HCT116 (cell line): ENCODE measurements around the gene MBLAC1. TPM values are rescaled to one million over a fixed set of nuclear protein-coding genes. Genes with fewer than 3 reads are reported as not detected.

Experiments
- ATAC-seq: fragments of 200-7000 bp; cut with Tn5 transposase; 2 replicates; pipeline ENCODE4 v1.9.1; 2020; ENCODE audit warnings: mild to moderate bottlenecking, moderate library complexity
- Bru-seq: library from RNA; stranded (reverse); fragments of 400-500 nt; gene quantifications from one replicate; lab custom pipeline; 2021; lab: Mats Ljungman, UMichigan
- BruChase-seq, 2 experiments: library from RNA; stranded (reverse); fragments of 400-500 nt; gene quantifications; one replicate each; lab custom pipeline; 2021; lab: Mats Ljungman, UMichigan
- BruUV-seq: library from RNA; stranded (reverse); fragments of 400-500 nt; replicated peaks from 2 replicates; lab custom pipeline; 2021; lab: Mats Ljungman, UMichigan
- CTCF ChIA-PET: fragments of 300-600 bp; sonication (Branson Sonifier 250); formaldehyde crosslinking; loops from one replicate; lab custom pipeline; 2021; ENCODE audit warnings: antibody characterized with exemption; lab: Charles Lee
- POLR2A ChIA-PET: fragments of 300-600, 350-600 bp; sonication (Branson Sonifier 250); formaldehyde crosslinking; loops from one replicate; lab custom pipeline; 2021; ENCODE audit warnings: antibody characterized with exemption; lab: Charles Lee
- RAD21 ChIA-PET, 2 experiments: fragments of 300-600 bp; sonication (Branson Sonifier 250); formaldehyde crosslinking; loops; one replicate each; lab custom pipeline; 2023; ENCODE audit warnings: low total read pairs in 2 of 2; ENCODE audit not compliant: uncharacterized antibody in 2 of 2, unreplicated experiment in 2 of 2, low non-redundant PET in 1 of 2; lab: Charles Lee
- DNase-seq: peaks from one replicate; pipeline ENCODE4 v3.0.0-alpha.2; 2010; ENCODE audit warnings: low read depth, low spot score
- H2AFZ ChIP-seq: fragments of 200-600 bp; shearing (Covaris generic), sonication (generic); 2 replicates; pipeline ENCODE4 v1.6.1; 2017; ENCODE audit warnings: low read depth, mixed run types, mixed read lengths, antibody characterized with exemption, low read length; ENCODE audit not compliant: poor library complexity, severe bottlenecking
- H3K27ac ChIP-seq: 2 replicates; pipeline ENCODE4 v1.5.1; 2012; ENCODE audit warnings: low read depth, low read length
- H3K27me3 ChIP-seq: fragments of 200-600 bp; sonication (generic); 2 replicates; pipeline ENCODE4 v1.6.1; 2016; ENCODE audit warnings: mixed run types, low read length, mixed read lengths; ENCODE audit not compliant: insufficient read depth
- H3K36me3 ChIP-seq, 2 experiments: fragments of 200-500 bp in 1 of 2; fragments of 200-600 bp in 1 of 2; sonication (Bioruptor generic) in 1 of 2; sonication (generic) in 1 of 2; 2 replicates each; pipeline versions ENCODE4 v1.5.1 to v1.6.1; 2014 to 2016; ENCODE audit warnings: low read length in 2 of 2, inconsistent platforms in 1 of 2, mixed read lengths in 1 of 2, mixed run types in 1 of 2; ENCODE audit not compliant: insufficient read depth in 2 of 2, control insufficient read depth in 1 of 2
- H3K4me1 ChIP-seq, 2 experiments: fragments of 200-600 bp in 1 of 2; sonication (generic) in 1 of 2; 2 replicates each; pipeline versions ENCODE4 v1.5.1 to v1.6.1; 2012 to 2017; ENCODE audit warnings: low read length in 2 of 2, inconsistent platforms in 1 of 2, mild to moderate bottlenecking in 1 of 2, mixed read lengths in 1 of 2, mixed run types in 1 of 2, moderate library complexity in 1 of 2; ENCODE audit not compliant: insufficient read depth in 2 of 2, control insufficient read depth in 1 of 2
- H3K4me2 ChIP-seq: fragments of 200-600 bp; sonication (generic); 2 replicates; pipeline ENCODE4 v1.6.1; 2017; ENCODE audit warnings: mixed run types, low read length, mixed read lengths
- H3K4me3 ChIP-seq, 2 experiments: fragments of 200-600 bp in 1 of 2; sonication (generic) in 1 of 2; replicated peaks in 1 of 2; 2 replicates each; pipeline ENCODE4 v1.5.1; 2011 to 2016; ENCODE audit warnings: low read length in 2 of 2, control low read depth in 1 of 2, low read depth in 1 of 2, mild to moderate bottlenecking in 1 of 2, mixed read lengths in 1 of 2, mixed run types in 1 of 2
- H3K79me2 ChIP-seq: fragments of 200-600 bp; sonication (generic); 2 replicates; pipeline ENCODE4 v1.6.1; 2017; ENCODE audit warnings: mild to moderate bottlenecking, mixed run types, low read length, moderate library complexity, mixed read lengths; ENCODE audit not compliant: insufficient read depth
- H3K9ac ChIP-seq: fragments of 200-600 bp; sonication (generic); 2 replicates; pipeline ENCODE4 v1.6.1; 2016; ENCODE audit warnings: low read length, mixed read lengths
- H3K9me2 ChIP-seq: fragments of 200-600 bp; sonication (generic), shearing (Covaris generic); 2 replicates; pipeline ENCODE4 v1.6.1; 2017; ENCODE audit warnings: mixed run types, mild to moderate bottlenecking, moderate library complexity; ENCODE audit not compliant: insufficient read depth
- H3K9me3 ChIP-seq, 2 experiments: fragments of 200-500 bp in 1 of 2; fragments of 200-600 bp in 1 of 2; sonication (Bioruptor generic) in 1 of 2; sonication (generic) in 1 of 2; 2 replicates each; pipeline ENCODE4 v1.6.1; 2014 to 2017; ENCODE audit warnings: low read length in 2 of 2, mixed read lengths in 2 of 2, inconsistent platforms in 1 of 2, low read depth in 1 of 2, mild to moderate bottlenecking in 1 of 2, mixed run types in 1 of 2, moderate library complexity in 1 of 2; ENCODE audit not compliant: control insufficient read depth in 1 of 2, insufficient read depth in 1 of 2
- H4K20me1 ChIP-seq: fragments of 200-600 bp; sonication (generic), shearing (Covaris generic); 2 replicates; pipeline ENCODE4 v1.6.1; 2017; ENCODE audit warnings: mixed run types, mild to moderate bottlenecking, moderate library complexity; ENCODE audit not compliant: insufficient read depth
- ATF3 ChIP-seq: IDR thresholded peaks from 2 replicates; pipeline ENCODE4 v1.6.1; 2012
- CBX3 ChIP-seq: IDR thresholded peaks from 2 replicates; pipeline ENCODE4 v1.6.1; 2012; ENCODE audit warnings: low read depth
- CEBPB ChIP-seq: IDR thresholded peaks from 2 replicates; pipeline ENCODE4 v1.6.1; 2012; ENCODE audit warnings: low read depth
- CTCF ChIP-seq, 3 experiments: fragments of 200-600 bp in 1 of 3; sonication (generic) in 1 of 3; IDR thresholded peaks in 2 of 3; conservative IDR thresholded peaks in 1 of 3; 2 replicates each; pipeline ENCODE4 v1.5.1; 2012 to 2017; ENCODE audit warnings: low read depth in 2 of 3, low read length in 2 of 3, antibody characterized with exemption in 1 of 3, borderline replicate concordance in 1 of 3, control low read depth in 1 of 3, mild to moderate bottlenecking in 1 of 3, mixed read lengths in 1 of 3, mixed run types in 1 of 3, moderate library complexity in 1 of 3; ENCODE audit not compliant: insufficient read depth in 1 of 3
- EGR1 ChIP-seq: IDR thresholded peaks from 2 replicates; pipeline ENCODE4 v1.6.1; 2012; ENCODE audit warnings: low read depth
- ELF1 ChIP-seq: IDR thresholded peaks from 2 replicates; pipeline ENCODE4 v1.6.1; 2012; ENCODE audit warnings: low read depth, borderline replicate concordance
- EZH2 ChIP-seq: fragments of 200-600 bp; sonication (generic); IDR thresholded peaks from 2 replicates; pipeline ENCODE4 v1.6.1; 2017; ENCODE audit warnings: antibody characterized with exemption, mixed run types
- FOSL1 ChIP-seq: IDR thresholded peaks from 2 replicates; pipeline ENCODE4 v1.6.1; 2012; ENCODE audit warnings: low read depth
- JUND ChIP-seq: IDR thresholded peaks from 2 replicates; pipeline ENCODE4 v1.6.1; 2012
- MAX ChIP-seq: IDR thresholded peaks from 2 replicates; pipeline ENCODE4 v1.6.1; 2012
- POLR2A ChIP-seq: IDR thresholded peaks from 2 replicates; pipeline ENCODE4 v1.7.0; 2011; ENCODE audit warnings: borderline replicate concordance; ENCODE audit not compliant: insufficient read depth, insufficient read length; ENCODE audit errors: extremely low read depth
- POLR2AphosphoS5 ChIP-seq: IDR thresholded peaks from 2 replicates; pipeline ENCODE4 v1.6.1; 2011; ENCODE audit warnings: mild to moderate bottlenecking, low read depth, low read length, moderate library complexity
- RAD21 ChIP-seq: IDR thresholded peaks from 2 replicates; pipeline ENCODE4 v1.6.1; 2012; ENCODE audit warnings: low read depth, mild to moderate bottlenecking
- SIN3A ChIP-seq: IDR thresholded peaks from 2 replicates; pipeline ENCODE4 v1.6.1; 2012; ENCODE audit warnings: low read depth
- SP1 ChIP-seq: IDR thresholded peaks from 2 replicates; pipeline ENCODE4 v1.6.1; 2012; ENCODE audit warnings: low read depth
- SRF ChIP-seq: IDR thresholded peaks from 2 replicates; pipeline ENCODE4 v1.6.1; 2012; ENCODE audit warnings: low read depth
- TCF7L2 ChIP-seq: IDR thresholded peaks from 2 replicates; pipeline ENCODE4 v1.7.0; 2011; ENCODE audit warnings: borderline replicate concordance, inconsistent platforms; ENCODE audit not compliant: insufficient read depth, insufficient read length; ENCODE audit errors: extremely low read depth
- YY1 ChIP-seq: IDR thresholded peaks from 2 replicates; pipeline ENCODE4 v1.6.1; 2011; ENCODE audit warnings: low read length, low read depth, moderate library complexity, mild to moderate bottlenecking; ENCODE audit not compliant: insufficient replicate concordance; ENCODE audit errors: extremely low read depth
- ZBTB33 ChIP-seq: IDR thresholded peaks from 2 replicates; pipeline ENCODE4 v1.6.1; 2011; ENCODE audit warnings: mild to moderate bottlenecking, low read length, moderate library complexity; ENCODE audit not compliant: insufficient replicate concordance; ENCODE audit errors: extremely low read depth
- ZFX ChIP-seq: fragments of 450-650 bp; IDR thresholded peaks from 2 replicates; pipeline ENCODE4 v1.6.1; 2017
- intact Hi-C: fragments of 100-400 bp; cut with micrococcal nuclease; formaldehyde crosslinking; loops from 2 replicates; pipeline ENCODE4 v1.10.0; 2022
- long read RNA-seq: library from polyadenylated mRNA; unstranded; transcript quantifications from one replicate; pipeline ENCODE4 v2.0.0, GENCODE V29; 2021; ENCODE audit not compliant: unreplicated experiment
- polyA plus RNA-seq: library from polyadenylated mRNA; unstranded; fragments of >200 nt; gene quantifications from 2 replicates; pipeline ENCODE4 v1.2.1, GENCODE V29; 2012; ENCODE audit warnings: missing spikeins
- total RNA-seq: library from RNA; stranded (reverse); gene quantifications from one replicate; pipeline ENCODE4 v1.2.1, GENCODE V29; 2021; ENCODE audit not compliant: unreplicated experiment

The MBLAC1 gene
- 2.0 TPM for total RNA-seq
- polyA plus RNA-seq, result 0.76 and 0.87 TPM in 2 replicates
- Bru-seq, nascent RNA, result percentile 46 among the genes with signal in this experiment
- percentile 43 among the genes with signal in this experiment for BruChase-seq, experiment 1, labeled RNA remaining after a 6-hour chase
- percentile 45 among the genes with signal in this experiment for BruChase-seq, experiment 2, labeled RNA remaining after a 2-hour chase
- long read RNA-seq, result 0 reads

- Histone ChIP-seq H2AFZ (no peak within 1 kb of the TSS), H3K36me3 (no peaks in the 10 kb centered on the region), H3K4me1 (peaks cover 37 to 54% of the 10 kb centered on the region in 2 experiments), H3K27ac (peak within 1 kb of the TSS; percentile 98), H3K79me2 (peaks cover 9% of the 10 kb centered on the region; the same call in 1 of the 2 replicates), H3K4me2 (peak within 1 kb of the TSS; percentile 84), H4K20me1 (no peaks in the 10 kb centered on the region), H3K27me3 (no peaks in the 10 kb centered on the region), H3K9me3 (no peaks in the 10 kb centered on the region), H3K9me2 (no peaks in the 10 kb centered on the region), H3K4me3 (peak within 1 kb of the TSS; percentile 78 to 87), H3K9ac (peak within 1 kb of the TSS; percentile 98)
- BruUV-seq, result no TSS peak
- peak; percentile 87 for DNase-seq
- ATAC-seq, result peak; percentile 70
- intact Hi-C loops, result no loop called here
- ChIA-PET POLR2A (interaction anchor here (3.0 kb wide), 1 partner anchor 26 kb away, joined by 16 read pairs; the partner anchor contains the start of genes AP4M1 and MCM7), RAD21 (no interaction called here), CTCF (interaction anchor here (1.0 kb wide), 1 partner anchor 45 kb away, joined by 3 read pairs; no protein-coding TSS in a partner anchor)
- TF ChIP-seq POLR2AphosphoS5 (peak; percentile 90), ELF1 (no peak), TCF7L2 (no peak), SP1 (no peak), JUND (no peak), EGR1 (no peak), SRF (no peak), SIN3A (no peak), CTCF (IDR thresholded peaks at IDR 0.05 in 2 of 3, conservative IDR thresholded peaks at IDR 0.05 in 1 of 3; ENCODE audit: borderline replicate concordance in 1 of 3, insufficient read depth in 1 of 3, low read depth in 2 of 3, low read length in 2 of 3) (no peak), CEBPB (no peak), CBX3 (no peak), MAX (no peak), EZH2 (no peak), ZBTB33 (no peak), ZFX (peak; percentile 44; the same call in 1 of the 2 replicates), YY1 (peak; percentile 86), RAD21 (no peak), POLR2A (peak; percentile 92), ATF3 (no peak), FOSL1 (no peak)
Observed at GRCh38 chr7:100126931-100127865, at the start of gene MBLAC1. MBLAC1 (plus strand) TSS chr7:100126967; CDS start chr7:100127396, 429 bp downstream.
